ENCODE results near the gene CEP295NL.

CEP295NL gene

GRCh38 chr17:78903101-78903779, at the start of gene CEP295NL:
TSS of gene CEP295NL (minus strand) at chr17:78903201. CDS start at chr17:78901828, 1,373 bp downstream.
- H3K4me3 ChIP-seq (ENCODE audit: low read depth, low read length) = no peak within 1 kb of the TSS
- TF ChIP-seq CTCF (IDR thresholded peaks at IDR 0.05; ENCODE audit: control insufficient read depth, extremely low read depth, insufficient read depth) = no peak
- no peak for DNase-seq (ENCODE audit: low read depth)

DNA sequence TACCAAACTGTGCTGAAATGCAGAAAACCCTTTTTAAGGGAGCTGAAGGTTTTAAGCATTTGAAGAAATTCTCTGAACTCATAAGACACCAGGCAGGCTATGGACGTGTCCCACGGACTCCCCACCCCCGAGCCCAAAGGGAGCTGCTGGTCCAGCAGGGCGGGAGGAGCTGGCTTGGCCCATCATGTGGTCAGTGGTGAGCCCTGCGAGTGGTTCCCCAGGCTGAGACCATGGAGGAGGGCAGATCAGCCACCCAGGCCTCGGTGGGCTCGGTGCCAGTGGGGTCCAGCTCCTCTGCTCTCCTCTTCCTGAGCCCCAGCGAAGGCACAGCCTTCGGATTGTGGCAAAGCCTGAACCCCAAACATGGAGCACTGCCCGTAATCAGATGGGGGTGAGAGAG, 49.7 kb upstream of the CEP295NL start:
- DNase-seq (ENCODE audit: low read depth) = no peak
- H3K4me3 ChIP-seq (ENCODE audit: low read depth, low read length) = no peak overlapping the region
- TF ChIP-seq CTCF (IDR thresholded peaks at IDR 0.05; ENCODE audit: control insufficient read depth, extremely low read depth, insufficient read depth) = no peak

DNA sequence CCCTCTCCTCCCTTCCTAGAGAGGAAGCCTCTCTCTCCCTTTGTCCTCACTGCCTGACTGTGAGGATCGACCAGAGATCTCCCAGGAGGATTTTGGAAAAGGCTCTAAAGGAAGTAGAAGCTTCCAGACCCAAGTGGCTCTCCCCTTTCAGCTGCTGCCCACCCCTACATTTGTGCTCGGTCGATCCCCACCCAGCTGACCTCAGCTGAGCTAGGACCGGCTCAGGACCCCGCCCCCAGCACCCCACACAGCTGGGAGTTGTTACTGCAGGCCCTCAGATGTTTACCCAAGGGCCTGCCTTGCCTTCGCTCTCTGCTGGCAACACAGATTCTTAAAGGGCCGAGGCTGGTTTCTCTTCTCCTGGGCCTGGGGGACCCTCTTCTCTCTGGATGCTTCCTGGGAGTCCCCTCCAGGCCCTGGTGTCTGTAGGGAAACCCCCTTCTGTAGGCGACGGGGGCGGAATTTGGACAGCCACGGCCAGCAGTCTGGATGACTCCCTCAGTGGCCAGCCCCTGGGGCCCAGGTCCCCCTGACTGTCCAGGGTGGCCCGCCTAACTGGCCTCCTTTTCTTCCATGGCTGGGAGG, 49.1 kb upstream of the CEP295NL start:
- no peak for DNase-seq (ENCODE audit: low read depth)
- no peak for TF ChIP-seq CTCF (IDR thresholded peaks at IDR 0.05; ENCODE audit: control insufficient read depth, extremely low read depth, insufficient read depth)
- H3K4me3 ChIP-seq (ENCODE audit: low read depth, low read length) = no peak overlapping the region

- no peak for DNase-seq (ENCODE audit: low read depth)
- no peak for TF ChIP-seq CTCF (IDR thresholded peaks at IDR 0.05; ENCODE audit: control insufficient read depth, extremely low read depth, insufficient read depth)
- H3K4me3 ChIP-seq (ENCODE audit: low read depth, low read length) = no peak overlapping the region
Measured at GRCh38 chr17:78950870-78951269, 47.9 kb upstream of the CEP295NL start.

DNA sequence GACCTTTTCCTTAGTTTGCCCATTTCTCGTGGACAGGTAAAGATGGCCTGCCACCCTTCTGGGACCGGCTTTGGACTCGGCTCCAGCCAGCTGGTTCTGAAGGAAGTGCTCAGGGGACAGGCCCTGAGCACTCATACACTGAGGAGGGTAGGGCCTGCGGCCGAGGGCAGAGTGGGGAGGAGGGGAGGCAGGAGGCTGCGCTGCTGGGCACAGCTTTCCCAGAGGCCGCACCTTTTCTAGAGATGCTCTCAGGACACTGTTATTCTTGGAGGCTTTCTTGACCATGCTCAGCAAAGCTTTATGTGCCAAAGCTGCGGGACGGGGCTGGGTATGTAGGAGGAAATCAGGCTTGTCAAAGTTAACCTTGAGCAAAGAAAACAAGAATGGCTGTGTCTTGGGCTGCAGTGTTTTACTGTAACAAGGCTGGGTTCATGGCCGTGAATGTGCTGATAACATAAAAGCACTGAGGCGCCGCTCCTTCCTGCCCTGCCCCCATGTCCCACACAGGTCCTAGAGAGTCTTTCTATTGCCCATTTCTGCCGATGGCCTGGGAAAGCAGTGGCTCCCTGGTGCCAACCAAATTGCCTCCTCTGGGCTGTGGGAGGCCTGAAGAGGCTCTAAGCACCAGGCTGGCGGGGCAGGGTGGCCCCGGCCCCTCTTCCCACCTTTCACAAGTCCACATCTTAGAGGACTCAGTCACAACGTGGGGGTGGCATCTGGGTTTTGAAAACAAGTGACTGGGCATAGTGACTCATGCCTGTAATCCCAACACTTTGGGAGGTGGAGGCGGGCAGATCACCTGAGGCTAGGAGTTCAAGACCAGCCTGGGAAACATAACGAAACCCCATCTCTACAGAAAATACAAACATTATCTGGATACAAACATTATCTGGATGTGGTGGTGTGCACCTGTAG, 44.5 kb upstream of the CEP295NL start:
- H3K4me3 ChIP-seq (ENCODE audit: low read depth, low read length) = no peak overlapping the region
- DNase-seq (ENCODE audit: low read depth) = no peak
- TF ChIP-seq CTCF (IDR thresholded peaks at IDR 0.05; ENCODE audit: control insufficient read depth, extremely low read depth, insufficient read depth) = no peak

DNA sequence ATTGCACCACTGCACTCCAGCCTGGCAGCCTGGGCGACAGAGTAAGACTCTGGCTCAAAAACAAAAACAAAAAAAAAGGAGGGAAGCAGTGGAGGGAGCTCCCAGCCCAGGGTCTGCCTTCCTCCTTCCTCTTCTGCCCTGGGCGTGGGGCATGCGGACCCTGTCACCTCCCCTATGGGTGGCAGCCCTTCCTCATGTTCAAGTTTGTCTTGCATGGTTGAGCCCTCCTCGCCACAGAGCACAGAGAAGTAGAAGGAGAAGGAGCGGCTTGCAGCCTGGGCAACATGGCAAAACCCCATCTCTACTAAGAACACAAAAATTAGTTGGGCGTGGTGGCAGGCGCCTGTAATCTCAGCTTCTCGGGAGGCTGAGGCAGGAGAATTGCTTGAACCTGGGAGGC, 43.6 kb upstream of the CEP295NL start:
- no peak overlapping the region for H3K4me3 ChIP-seq (ENCODE audit: low read depth, low read length)
- no peak for DNase-seq (ENCODE audit: low read depth)

More for the DNA sequence above, 43.6 kb upstream of the CEP295NL start:
- TF ChIP-seq CTCF (IDR thresholded peaks at IDR 0.05; ENCODE audit: control insufficient read depth, extremely low read depth, insufficient read depth) = no peak
